H1 (cell line): Measurements from ENCODE around the gene ADAMTS4. TPM values are rescaled to one million over a fixed set of nuclear protein-coding genes. Genes with fewer than 3 reads are reported as not detected.
A peak's percentile ranks its signal among the peaks of the same experiment; 100 is the strongest.

ENCODE experiments used
- CHD7 ChIP-seq: fragments of 300-600 bp; sonication (generic); IDR thresholded peaks from 2 replicates; pipeline ENCODE4 v1.7.1; 2012; ENCODE audit warnings: low read length, moderate library complexity, mild to moderate bottlenecking, inconsistent platforms; ENCODE audit not compliant: insufficient replicate concordance
- CTBP2 ChIP-seq: IDR thresholded peaks from 2 replicates; pipeline ENCODE4 v1.7.0; 2011; ENCODE audit warnings: borderline replicate concordance, mild to moderate bottlenecking, moderate library complexity, mixed read lengths, low read length; ENCODE audit not compliant: insufficient read depth, insufficient read length
- FOSL1 ChIP-seq: IDR thresholded peaks from 2 replicates; pipeline ENCODE4 v1.6.1; 2011; ENCODE audit warnings: mild to moderate bottlenecking, low read depth, low read length, moderate library complexity; ENCODE audit not compliant: insufficient read depth
- JUN ChIP-seq: IDR thresholded peaks from 2 replicates; pipeline ENCODE4 v1.6.1; 2011; ENCODE audit warnings: low read depth, mild to moderate bottlenecking, improper control_type of control experiment, low read length
- KDM1A ChIP-seq: fragments of 200-600, 300-600 bp; sonication (generic); IDR thresholded peaks from 2 replicates; pipeline ENCODE4 v1.7.1; 2016; ENCODE audit warnings: mild to moderate bottlenecking, low read length, borderline replicate concordance
- POLR2AphosphoS5 ChIP-seq: IDR thresholded peaks from 2 replicates; pipeline ENCODE4 v1.6.1; 2011; ENCODE audit warnings: low read depth, low read length
- RBBP5 ChIP-seq: IDR thresholded peaks from 2 replicates; pipeline ENCODE4 v1.7.1; 2012; ENCODE audit warnings: low read depth, mild to moderate bottlenecking, inconsistent platforms, low read length, moderate library complexity, borderline replicate concordance
- SIX5 ChIP-seq: IDR thresholded peaks from 2 replicates; pipeline ENCODE4 v1.6.1; 2011; ENCODE audit warnings: mild to moderate bottlenecking, low read depth, low read length
- SRF ChIP-seq: IDR thresholded peaks from 2 replicates; pipeline ENCODE4 v1.6.1; 2011; ENCODE audit warnings: mild to moderate bottlenecking, low read depth, low read length, moderate library complexity
- ZNF274 ChIP-seq: IDR thresholded peaks from 2 replicates; pipeline ENCODE4 v1.7.0; 2012; ENCODE audit warnings: low read length, borderline replicate concordance; ENCODE audit errors: extremely low read depth
- polyA plus RNA-seq, 7 experiments: library from polyadenylated mRNA; depleted of rRNA in 3 of 7; stranded (reverse) in 5 of 7; unstranded in 2 of 7; fragments of >200 nt in 5 of 7; fragments of 200-250 nt in 2 of 7; gene quantifications; 1 replicate in 5 of 7; 2 replicates in 1 of 7; 4 replicates in 1 of 7; pipeline versions ENCODE4 v1.2.1 to v1.2.3, GENCODE V29; 2011 to 2013; ENCODE audit warnings: missing spikeins in 2 of 7, mixed read lengths in 2 of 7
- total RNA-seq: library from RNA; stranded (reverse); fragmentation: NEBNext Ultra II Directional; extraction: Animal tissue kit (Norgen Biotek cat#: 25700); gene quantifications from 2 replicates; pipeline ENCODE4 v1.2.1, GENCODE V29; 2021

Gene ADAMTS4
- total and polyA plus RNA-seq, 2 of the 8 experiments (the other 6 are each of a cell fraction or from before 2014, with no cell fraction given), result 4.6 to 7.2 TPM

- TF ChIP-seq SIX5, result peak; percentile 90
- TF ChIP-seq SRF, result no peak
- TF ChIP-seq ZNF274, result no peak
- TF ChIP-seq RBBP5, result no peak
- no peak for TF ChIP-seq KDM1A
- TF ChIP-seq JUN, result no peak
- TF ChIP-seq CHD7, result no peak
- no peak for TF ChIP-seq FOSL1
- TF ChIP-seq CTBP2, result no peak
- TF ChIP-seq POLR2AphosphoS5, result peak; percentile 92
Observed at GRCh38 chr1:161201836-161202712, 3.2 kb upstream of the ADAMTS4 start, which contains the start of gene NDUFS2 (continued).
